ELR (cell line): ENCODE data around the gene LY6G5C.

Experiments used
- DNase-seq: peaks from one replicate; pipeline ENCODE4 v3.0.0-alpha.2; 2015; ENCODE audit warnings: low read depth

Gene LY6G5C

GRCh38 chr6:31691078-31691463, 10.2 kb upstream of the LY6G5C start:
- DNase-seq, result no peak

GRCh38 chr6:31690231-31691077, 9.6 kb upstream of the LY6G5C start:
- DNase-seq, result no peak

DNA sequence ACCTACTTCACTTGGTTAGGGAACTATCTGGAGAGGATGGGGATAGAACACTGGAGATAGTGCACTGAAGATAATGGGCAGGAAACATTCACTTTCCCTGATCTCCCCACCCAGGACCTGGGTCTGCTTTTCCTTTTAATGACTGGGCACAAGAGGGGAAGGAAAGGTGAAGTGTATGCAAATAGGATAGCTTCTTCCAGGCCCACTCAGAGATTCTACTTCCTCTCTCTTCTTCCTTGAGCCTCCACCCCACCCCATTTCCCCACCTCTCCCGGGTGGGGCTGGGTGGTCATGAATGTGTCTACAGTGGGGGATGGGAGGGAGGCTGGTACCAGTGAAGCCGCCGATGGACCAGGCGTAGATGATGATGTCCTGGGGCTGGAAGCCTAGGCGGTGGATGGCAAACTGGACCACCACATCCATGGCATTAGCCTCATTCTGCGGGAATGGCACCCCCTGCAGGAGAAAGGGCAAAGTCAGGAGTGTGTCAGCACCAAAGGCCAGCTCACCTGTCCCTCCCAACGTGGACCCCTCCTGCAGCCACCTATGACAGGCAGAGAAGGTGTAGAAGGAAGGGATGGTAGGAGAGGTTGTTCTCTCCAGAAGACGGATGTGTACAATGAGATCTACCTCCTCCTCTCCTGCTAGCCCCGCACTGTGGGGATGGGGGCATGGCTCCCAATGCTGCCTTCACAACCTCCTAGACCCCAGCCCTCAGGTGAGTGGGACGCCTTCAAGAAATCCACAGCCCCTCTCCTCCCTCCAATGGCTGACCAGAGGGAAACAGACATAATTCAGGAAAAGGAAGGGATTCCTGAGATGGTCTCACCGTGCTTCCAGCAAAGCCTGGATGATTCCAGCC, 8.6 kb upstream of the LY6G5C start:
- no peak for DNase-seq

DNA sequence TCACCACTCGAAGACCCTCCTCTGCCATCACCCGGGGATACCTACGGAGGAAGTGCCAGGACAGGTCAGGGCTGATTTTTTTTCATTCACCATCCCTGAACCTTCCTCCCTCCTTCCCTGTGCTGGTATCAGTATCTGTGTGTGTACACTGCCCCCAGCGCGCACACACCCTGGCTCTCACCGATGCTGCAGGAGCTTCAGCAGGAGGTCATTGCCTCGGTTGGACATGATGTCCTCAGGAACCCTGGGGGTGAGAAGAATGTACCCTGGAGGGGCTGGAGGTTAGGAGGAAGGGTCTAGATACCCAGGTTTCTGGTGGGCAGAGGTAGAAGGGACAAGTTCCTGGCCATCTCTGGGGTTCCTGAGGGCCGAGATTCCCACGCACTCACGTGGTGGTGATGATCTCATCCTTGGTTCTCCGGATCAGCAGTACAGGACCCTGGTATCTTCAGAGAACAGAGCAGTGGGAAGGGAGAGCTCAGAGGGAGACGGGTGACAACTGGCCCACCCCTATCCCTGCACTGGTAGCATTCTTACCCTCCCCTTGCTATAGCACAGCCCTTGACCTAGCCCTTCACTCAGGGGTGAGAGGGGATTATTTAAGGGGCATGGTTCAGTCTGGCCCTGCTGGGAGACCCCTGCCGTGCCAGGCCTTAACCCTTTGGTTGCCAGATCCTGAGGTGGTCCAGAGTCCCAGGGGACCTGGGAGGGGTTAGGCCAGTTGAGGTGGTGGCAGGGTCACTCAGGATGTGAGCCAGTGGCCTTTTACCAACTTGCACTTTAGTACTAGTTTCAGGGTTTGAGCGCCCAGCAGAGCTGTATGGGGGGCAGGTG, 7.2 kb upstream of the LY6G5C start:
- no peak for DNase-seq

DNA sequence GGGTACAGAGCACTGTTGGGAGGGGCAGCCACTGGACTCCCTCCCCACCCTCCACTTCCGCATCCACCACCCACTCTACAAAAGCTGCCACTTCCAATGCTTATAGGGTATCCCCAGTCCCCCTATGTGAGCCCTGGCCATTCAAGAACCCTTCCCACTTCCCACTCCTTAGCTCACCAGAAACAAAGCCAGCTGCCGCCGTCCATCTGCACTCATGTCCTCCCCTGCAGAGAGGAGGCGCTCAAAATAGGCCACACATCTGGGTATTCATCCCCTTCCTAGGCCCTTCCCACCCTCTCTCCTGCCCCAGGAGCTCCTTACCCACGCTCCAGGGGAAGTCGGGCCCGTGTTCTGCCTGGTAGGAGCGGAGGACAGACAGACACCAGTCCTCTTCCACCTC, 6.5 kb upstream of the LY6G5C start:
- DNase-seq, result no peak

- DNase-seq, result no peak
Observed at GRCh38 chr6:31686483-31686882, 5.6 kb upstream of the LY6G5C start.

DNA sequence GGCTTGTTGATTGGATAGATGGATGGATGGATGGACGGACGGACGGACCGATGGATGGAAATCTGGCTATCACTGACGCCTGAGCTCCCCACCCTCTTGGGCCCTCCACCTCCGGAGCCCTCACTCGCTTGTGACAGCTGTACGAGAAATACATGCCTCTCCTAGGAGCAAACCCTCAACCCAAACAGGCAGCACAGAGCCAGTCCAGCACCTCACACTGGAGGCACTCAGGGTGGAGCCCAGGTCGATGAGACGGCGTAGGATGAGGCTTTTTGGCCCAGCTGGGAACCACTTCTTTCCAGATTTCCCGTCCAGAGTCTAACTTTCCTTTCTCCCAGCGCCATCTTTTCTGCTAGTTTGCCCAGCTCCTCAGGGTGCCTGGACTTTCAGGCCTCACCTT, 2.7 kb upstream of the LY6G5C start:
- no peak for DNase-seq

DNA sequence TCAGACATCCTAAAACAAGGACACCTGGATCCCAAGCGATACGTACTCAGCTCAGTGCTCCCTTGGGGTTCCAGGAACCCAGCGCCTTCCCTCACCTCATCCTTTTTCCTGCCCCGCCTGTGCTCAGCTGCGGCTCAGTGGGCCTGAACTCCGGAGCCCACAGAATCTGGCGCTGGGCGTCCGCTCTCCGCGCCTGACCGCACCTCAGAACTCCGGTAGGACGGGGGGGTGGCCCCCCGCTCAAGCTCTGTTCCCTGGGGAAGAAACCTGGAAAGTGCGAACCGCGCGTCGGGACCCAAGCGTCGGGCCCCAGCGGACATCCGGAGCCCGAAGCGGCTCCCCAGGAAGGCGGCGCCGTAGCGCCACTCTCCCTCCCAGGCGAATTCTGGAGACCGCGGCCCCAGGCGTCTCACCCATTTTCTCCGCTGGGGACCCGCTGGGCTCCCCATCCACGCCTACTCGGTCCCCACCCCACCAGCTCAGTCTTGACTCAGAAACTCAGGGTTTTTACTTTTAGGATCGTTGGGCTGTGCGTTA, 336 bp upstream of the LY6G5C start:
- DNase-seq, result peak; percentile 60

DNA sequence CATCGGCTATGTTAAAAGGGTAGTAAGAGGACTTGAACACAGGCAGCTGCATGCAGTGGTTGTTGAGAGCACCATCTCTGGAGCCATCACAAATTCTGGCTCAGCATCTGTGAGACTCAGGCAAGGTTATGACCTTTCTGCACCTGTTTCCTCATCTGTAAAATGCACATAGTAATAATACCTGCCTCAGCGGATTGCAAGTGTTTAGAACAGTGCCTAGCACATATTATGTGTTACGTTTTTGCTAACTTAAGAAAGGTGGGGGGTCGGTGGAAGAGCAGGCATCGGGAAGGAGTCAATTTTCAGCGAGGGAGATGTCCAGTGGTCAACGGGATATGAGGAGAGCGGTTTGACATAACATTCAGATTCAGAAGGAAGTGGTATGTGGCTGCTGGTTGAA, 2.9 kb downstream of the LY6G5C start:
- no peak for DNase-seq

DNA sequence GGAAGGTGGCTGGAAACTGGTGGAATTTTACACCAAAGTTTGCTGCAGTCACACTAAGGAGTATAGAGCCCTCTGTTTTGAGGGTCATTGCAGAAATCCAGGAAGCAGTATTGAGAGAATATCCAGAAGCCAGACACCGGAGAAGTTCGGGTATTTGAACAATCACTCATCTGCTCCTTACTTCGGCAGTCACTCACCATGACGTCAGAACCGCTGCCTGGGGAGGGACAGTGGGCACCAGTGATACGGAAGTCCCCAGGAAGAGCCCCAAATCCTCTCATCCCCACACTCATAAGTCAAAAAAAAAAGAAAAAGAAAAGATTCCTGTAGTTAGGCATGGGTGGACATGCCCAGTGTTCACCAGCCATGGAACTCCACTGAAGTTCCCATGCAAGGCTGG, 4.0 kb downstream of the LY6G5C start:
- no peak for DNase-seq

DNA sequence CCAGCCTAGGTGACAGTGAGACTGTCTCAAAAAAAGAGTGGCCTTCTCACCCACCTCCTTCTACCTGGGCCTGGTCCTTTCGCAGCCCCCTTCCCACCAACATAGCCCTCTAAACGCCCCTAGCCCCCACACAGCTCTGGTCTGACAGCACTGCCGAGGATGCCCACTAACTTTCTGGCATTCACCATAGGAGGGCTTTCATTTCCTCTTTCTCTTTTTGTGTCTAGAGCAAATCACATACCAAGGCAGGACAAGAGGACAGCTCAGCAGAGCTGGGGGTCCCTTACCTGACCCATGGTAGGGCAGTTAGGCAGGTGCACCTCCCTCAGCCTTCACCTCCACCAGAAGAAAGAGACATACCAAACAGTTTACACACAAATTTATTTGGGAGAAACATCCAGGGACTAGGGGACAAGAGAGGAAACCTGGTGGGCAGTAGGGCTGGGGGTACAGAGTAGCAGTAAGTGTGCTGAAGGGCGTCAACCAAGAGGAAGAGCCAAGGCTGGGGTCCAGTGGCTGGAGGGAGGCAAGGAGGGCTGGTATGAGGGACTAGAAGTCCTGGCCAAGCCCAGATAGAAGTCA, 4.5 kb downstream of the LY6G5C start:
- no peak for DNase-seq

DNA sequence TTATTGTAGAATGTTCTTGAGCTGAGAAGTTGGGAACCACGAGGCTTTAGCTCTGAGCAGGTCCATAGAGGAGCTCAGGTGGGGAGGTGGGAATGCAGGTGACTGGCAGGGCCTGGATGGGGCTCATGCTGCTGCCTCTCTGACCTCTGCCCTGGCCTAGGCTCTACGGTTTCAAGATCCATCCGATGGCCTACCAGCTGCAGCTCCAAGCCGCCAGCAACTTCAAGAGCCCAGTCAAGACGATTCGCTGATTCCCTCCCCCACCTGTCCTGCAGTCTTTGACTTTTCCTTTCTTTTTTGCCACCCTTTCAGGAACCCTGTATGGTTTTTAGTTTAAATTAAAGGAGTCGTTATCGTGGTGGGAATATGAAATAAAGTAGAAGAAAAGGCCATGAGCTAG, 11.2 kb downstream of the LY6G5C start, which contains the start of gene LY6G5B:
Gene LY6G5B, plus strand, starts transcription at position 301 of the 400 bp plus-strand sequence. CDS start 975 bp downstream, outside the sequence.
- no peak for DNase-seq

DNA sequence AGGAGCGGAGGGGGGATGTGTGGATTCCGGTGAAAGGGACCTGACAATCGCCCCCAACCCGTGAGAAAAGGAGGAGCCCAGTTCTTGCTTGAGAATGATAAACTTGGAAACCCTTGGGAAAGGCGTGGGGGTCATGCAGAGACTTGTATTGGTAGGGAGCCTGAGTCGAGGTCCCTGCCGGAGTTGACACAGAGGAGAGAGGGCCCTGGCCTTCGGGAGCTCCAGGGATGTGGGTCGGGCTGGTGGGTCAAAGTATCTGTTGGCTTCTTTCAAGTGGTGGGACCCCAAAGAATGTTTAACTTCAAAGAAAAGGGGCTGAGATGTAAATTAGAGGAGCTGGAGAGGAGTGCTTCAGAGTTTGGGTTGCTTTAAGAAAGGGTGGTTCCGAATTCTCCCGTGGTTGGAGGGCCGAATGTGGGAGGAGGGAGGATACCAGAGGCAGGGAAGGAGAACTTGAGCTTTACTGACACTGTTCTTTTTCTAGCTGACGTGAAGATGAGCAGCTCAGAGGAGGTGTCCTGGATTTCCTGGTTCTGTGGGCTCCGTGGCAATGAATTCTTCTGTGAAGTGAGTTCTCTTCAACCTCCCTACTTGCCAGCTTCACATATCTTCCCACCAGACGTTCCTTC, 14.4 kb downstream of the LY6G5C start:
- DNase-seq, result peak; percentile 33

GRCh38 chr6:31665501-31666336, 15.1 kb downstream of the LY6G5C start, which contains the start of gene CSNK2B:
Gene CSNK2B, plus strand, starts transcription at chr6:31666080. Its CDS starts 752 bp downstream, at chr6:31666832.
- peak; percentile 99 for DNase-seq

GRCh38 chr6:31664790-31665500, 15.9 kb downstream of the LY6G5C start, which contains the start of gene GPANK1:
Gene GPANK1, minus strand, starts transcription at chr6:31664997. Its CDS starts 519 bp downstream, at chr6:31664478.
- DNase-seq, result peak; percentile 95

DNA sequence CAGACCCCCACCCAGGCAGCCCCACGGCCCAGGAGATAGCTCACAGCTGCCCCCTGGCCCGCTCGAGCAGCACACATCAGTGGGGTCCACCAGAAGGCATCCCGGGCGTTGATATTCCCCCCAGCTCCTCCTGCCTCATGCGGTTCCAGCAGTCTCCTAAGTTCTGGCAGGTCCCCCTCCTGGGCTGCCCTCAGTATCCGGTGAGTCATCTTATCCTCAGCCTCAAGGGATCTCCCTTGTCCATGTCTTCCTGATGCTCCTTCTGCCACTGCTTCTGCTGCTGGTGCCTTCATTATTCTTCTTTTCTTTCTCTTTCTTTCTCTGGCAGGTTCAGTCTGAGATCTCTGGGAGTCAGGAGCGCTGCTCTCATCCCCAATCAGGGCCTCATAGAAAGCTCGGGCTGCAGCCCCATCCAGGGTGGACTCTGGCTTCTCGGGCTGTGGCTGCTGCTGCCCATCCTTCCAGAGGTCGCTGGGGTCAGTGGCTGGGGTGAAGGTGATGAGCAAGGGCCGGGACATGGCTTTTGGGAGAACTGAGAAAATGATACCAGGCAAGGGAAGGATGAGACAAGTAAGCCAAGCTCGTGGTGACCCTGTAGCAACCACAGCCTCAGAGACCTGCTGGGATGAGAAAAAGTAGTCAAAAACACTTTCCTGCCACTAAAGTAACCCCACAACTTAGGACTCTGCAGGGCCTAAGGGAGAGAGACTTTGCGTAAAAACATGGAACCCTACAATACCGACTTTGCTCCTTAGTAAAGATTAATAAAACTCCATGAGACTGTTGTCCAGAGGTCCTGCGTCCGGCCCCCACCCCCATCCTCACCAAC, 16.7 kb downstream of the LY6G5C start:
- peak; percentile 93 for DNase-seq

GRCh38 chr6:31663126-31663960, 17.5 kb downstream of the LY6G5C start:
- peak; percentile 84 for DNase-seq
